HepG2 (cell line): Measurements from ENCODE around the gene REPIN1. TPM values are rescaled to one million over a fixed set of nuclear protein-coding genes. Genes with fewer than 3 reads are reported as not detected.
A peak's percentile ranks its signal among the peaks of the same experiment; 100 is the strongest.

Source experiments
- ATAC-seq: fragments of 200-7000 bp; cut with Tn5 transposase; 3 replicates; pipeline ENCODE4 v1.9.1; 2020; ENCODE audit warnings: mild to moderate bottlenecking, moderate library complexity
- BruUV-seq: library from RNA; stranded (reverse); fragments of 400-500 nt; replicated peaks from 2 replicates; lab custom pipeline; 2021; lab: Mats Ljungman, UMichigan
- CTCF ChIA-PET: fragments of 300-600 bp; formaldehyde crosslinking; extraction: SDS; loops from one replicate; lab custom pipeline; 2021; ENCODE audit warnings: low total read pairs, inconsistent platforms, low intra/inter-chr PET ratio; lab: Yijun Ruan, JAX
- POLR2A ChIA-PET: fragments of 350-600 bp; sonication (Branson Sonifier 250); formaldehyde crosslinking; loops from one replicate; lab custom pipeline; 2020; ENCODE audit warnings: antibody characterized with exemption, inconsistent platforms; lab: Yijun Ruan, JAX
- DNase-seq: peaks from one replicate; pipeline ENCODE4 v3.0.0-alpha.2; 2015; ENCODE audit warnings: low spot score
- FAIRE-seq: peaks from 3 replicates; lab custom pipeline; 2011; peaks lifted over from hg19 to GRCh38; lab: Jason Lieb, UNC
- H2AFZ ChIP-seq: one replicate; pipeline ENCODE4 v1.6.1; 2011; ENCODE audit warnings: low read length, inconsistent platforms
- H3K27ac ChIP-seq: fragments of 300-600 bp; 3 replicates; pipeline ENCODE4 v1.8.0; 2011; ENCODE audit warnings: mixed run types, mild to moderate bottlenecking, mixed read lengths, low read length, inconsistent platforms; ENCODE audit not compliant: insufficient read depth; ENCODE audit errors: extremely low read length
- H3K27me3 ChIP-seq, 2 experiments: fragments of 200-600 bp in 1 of 2; 2 replicates in 1 of 2; 3 replicates in 1 of 2; pipeline versions ENCODE4 v1.6.0 to v1.8.0; 2011; ENCODE audit warnings: low read length in 2 of 2, mild to moderate bottlenecking in 2 of 2, moderate library complexity in 2 of 2, inconsistent platforms in 1 of 2; ENCODE audit not compliant: insufficient read depth in 2 of 2, control insufficient read depth in 1 of 2
- H3K36me3 ChIP-seq, 2 experiments: fragments of 200-600 bp in 1 of 2; replicated peaks in 1 of 2; 2 replicates in 1 of 2; 3 replicates in 1 of 2; pipeline versions ENCODE4 v1.5.1 to v1.8.0; 2011; ENCODE audit warnings: low read length in 2 of 2, inconsistent platforms in 1 of 2; ENCODE audit not compliant: insufficient read depth in 2 of 2, control insufficient read depth in 1 of 2
- H3K4me1 ChIP-seq: 2 replicates; pipeline ENCODE4 v1.5.1; 2012; ENCODE audit warnings: low read length, inconsistent platforms; ENCODE audit not compliant: insufficient read depth
- H3K4me2 ChIP-seq: 2 replicates; pipeline ENCODE4 v1.6.0; 2011; ENCODE audit warnings: low read depth, low read length, inconsistent platforms
- H3K4me3 ChIP-seq, 3 experiments: fragments of 200-600 bp in 1 of 3; sonication (generic), shearing (Covaris generic) in 1 of 3; replicated peaks in 1 of 3; 2 replicates each; pipeline ENCODE4 v1.5.1; 2011 to 2016; ENCODE audit warnings: low read length in 3 of 3, inconsistent platforms in 2 of 3, low read depth in 2 of 3, mild to moderate bottlenecking in 2 of 3, control low read depth in 1 of 3, mixed read lengths in 1 of 3; ENCODE audit not compliant: insufficient read depth in 1 of 3
- H3K79me2 ChIP-seq: one replicate; pipeline ENCODE4 v1.6.1; 2011; ENCODE audit warnings: low read length, inconsistent platforms; ENCODE audit not compliant: insufficient read depth
- H3K9ac ChIP-seq: 2 replicates; pipeline ENCODE4 v1.6.0; 2011; ENCODE audit warnings: mild to moderate bottlenecking, low read depth, low read length, inconsistent platforms; ENCODE audit not compliant: insufficient read depth
- H3K9me3 ChIP-seq: 2 replicates; pipeline ENCODE4 v1.5.1; 2012; ENCODE audit warnings: mild to moderate bottlenecking, low read length
- H4K20me1 ChIP-seq: 2 replicates; pipeline ENCODE4 v1.6.0; 2011; ENCODE audit warnings: inconsistent platforms, mild to moderate bottlenecking, low read length, moderate library complexity; ENCODE audit not compliant: insufficient read depth
- ATF7 ChIP-seq, 2 experiments: fragments of 450-650 bp in 1 of 2; sonication (generic) in 1 of 2; formaldehyde crosslinking in 1 of 2; IDR thresholded peaks; 2 replicates each; pipeline versions ENCODE4 v1.4.0 to v1.6.1; 2016 to 2020; ENCODE audit warnings: antibody characterized with exemption in 1 of 2, mild to moderate bottlenecking in 1 of 2, missing genetic modification reagents in 1 of 2
- ATRX ChIP-seq: sonication (generic); formaldehyde crosslinking; IDR thresholded peaks from 2 replicates; pipeline ENCODE4 v1.4.0; 2020; ENCODE audit warnings: missing genetic modification reagents, borderline replicate concordance
- CCAR2 ChIP-seq: fragments of 200-400 bp; formaldehyde crosslinking; optimal IDR thresholded peaks from 2 replicates; pipeline ENCODE3; 2018; ENCODE audit warnings: low read depth, mild to moderate bottlenecking, low read length, moderate library complexity
- FOXP1 ChIP-seq, 2 experiments: fragments of 450-650 bp in 1 of 2; IDR thresholded peaks; 2 replicates each; pipeline ENCODE4 v1.6.1; 2017 to 2018; ENCODE audit warnings: antibody characterized with exemption in 1 of 2
- GMEB2 ChIP-seq: IDR thresholded peaks from 2 replicates; pipeline ENCODE4 v1.6.1; 2016; ENCODE audit warnings: missing biosample characterization, missing genetic modification reagents, low read depth
- MTF1 ChIP-seq: sonication (generic); formaldehyde crosslinking; IDR thresholded peaks from 2 replicates; pipeline ENCODE4 v1.5.0; 2020; ENCODE audit warnings: missing genetic modification reagents
- PITX1 ChIP-seq: sonication (generic); formaldehyde crosslinking; IDR thresholded peaks from 2 replicates; pipeline ENCODE4 v1.5.1; 2020; ENCODE audit warnings: mild to moderate bottlenecking, missing genetic modification reagents
- POLR2AphosphoS5 ChIP-seq: IDR thresholded peaks from 2 replicates; pipeline ENCODE4 v1.6.1; 2012; ENCODE audit warnings: low read depth, low read length
- RBM22 ChIP-seq: fragments of 200-400 bp; formaldehyde crosslinking; optimal IDR thresholded peaks from 2 replicates; pipeline ENCODE3; 2017; ENCODE audit warnings: mild to moderate bottlenecking, low read length, moderate library complexity
- TAF1 ChIP-seq: sonication (generic); formaldehyde crosslinking; IDR thresholded peaks from 2 replicates; pipeline ENCODE4 v1.4.0; 2020; ENCODE audit warnings: missing genetic modification reagents
- THYN1 ChIP-seq: sonication (generic); formaldehyde crosslinking; IDR thresholded peaks from 2 replicates; pipeline ENCODE4 v1.8.1; 2023; ENCODE audit warnings: low read depth, mild to moderate bottlenecking, moderate library complexity, missing genetic modification reagents, borderline replicate concordance
- ZC3H13 ChIP-seq: sonication (generic); formaldehyde crosslinking; IDR thresholded peaks from 2 replicates; pipeline ENCODE4 v1.8.1; 2023; ENCODE audit warnings: mild to moderate bottlenecking, missing genetic modification reagents, moderate library complexity
- ZNF224 ChIP-seq: sonication (generic); formaldehyde crosslinking; IDR thresholded peaks from 2 replicates; pipeline ENCODE4 v1.5.0; 2020; ENCODE audit warnings: mild to moderate bottlenecking, missing genetic modification reagents
- ZNF350 ChIP-seq: sonication (generic); formaldehyde crosslinking; IDR thresholded peaks from 2 replicates; pipeline ENCODE4 v1.4.0; 2020; ENCODE audit warnings: mild to moderate bottlenecking, low read depth, missing genetic modification reagents, borderline replicate concordance
- ZNF605 ChIP-seq: sonication (generic); formaldehyde crosslinking; IDR thresholded peaks from 2 replicates; pipeline ENCODE4 v1.8.0; 2022; ENCODE audit warnings: mild to moderate bottlenecking, missing genetic modification reagents
- ZNF776 ChIP-seq: sonication (generic); formaldehyde crosslinking; IDR thresholded peaks from 2 replicates; pipeline ENCODE4 v1.4.0; 2020; ENCODE audit warnings: mild to moderate bottlenecking, missing genetic modification reagents
- WGBS: methylation state at CpG from one replicate; pipeline ENCODE4 v1.1.6; 2017; ENCODE audit warnings: low lambda C conversion rate; 5-methylcytosine and 5-hydroxymethylcytosine counted together
- in situ Hi-C: cut with HindIII; loops from 2 replicates; pipeline ENCODE4 v1.10.0; 2017; ENCODE audit warnings: low pct_unique_long_range_greater_than_20kb; ENCODE audit not compliant: extremely low pct_ligation_motif_present
- intact Hi-C: fragments of 100-400 bp; cut with micrococcal nuclease; formaldehyde crosslinking; loops from one replicate; pipeline ENCODE4 v1.10.0; 2022; ENCODE audit not compliant: unreplicated experiment
- polyA plus RNA-seq, 8 experiments: library from polyadenylated mRNA; depleted of rRNA in 3 of 8; stranded (reverse) in 7 of 8; unstranded in 1 of 8; fragments of >200 nt; fragmentation: Illumina TruSeq in 4 of 8; extraction: Trizol in 4 of 8; gene quantifications; 2 replicates each; pipeline versions ENCODE4 v1.2.1 to v1.2.3, GENCODE V29; 2011 to 2016; ENCODE audit warnings: low read depth in 4 of 8, missing spikeins in 1 of 8, mixed read lengths in 1 of 8; ENCODE audit not compliant: insufficient read depth in 1 of 8
- total RNA-seq, 5 experiments: library from RNA; depleted of rRNA; stranded (reverse); fragments of >200 nt; fragmentation: Illumina TruSeq; extraction: Trizol; gene quantifications; 2 replicates each; pipeline ENCODE4 v1.2.3, GENCODE V29; 2016; ENCODE audit warnings: low read depth in 1 of 5
- TF ChIP-seq, protein P1 (sequence below): sonication (generic); formaldehyde crosslinking; IDR thresholded peaks from 2 replicates; pipeline ENCODE4 v1.4.0; 2020; ENCODE audit warnings: mild to moderate bottlenecking, missing genetic modification reagents

REPIN1 gene
- total and polyA plus RNA-seq, 2 of the 13 experiments (the other 11 are each of a cell fraction or from before 2014, with no cell fraction given), result 69.9 to 108 TPM

- Histone ChIP-seq H2AFZ (no peak overlapping the region), H3K27ac (peak overlapping the region; percentile 16), H3K36me3 (peaks cover 5 to 27% of the 10 kb centered on the region in 2 experiments; a peak in 4 of 5 replicates), H3K4me2 (no peak overlapping the region), H3K27me3 (no peaks in the 10 kb centered on the region), H3K79me2 (peaks cover 32% of the 10 kb centered on the region)
- in situ Hi-C loops, result no loop called here
- no TSS peak for BruUV-seq
- TF ChIP-seq PITX1 (CRISPR knock-in tag), result no peak
- TF ChIP-seq ATRX (CRISPR knock-in tag), result no peak
- TF ChIP-seq ZNF776 (CRISPR knock-in tag), result no peak
- no peak for TF ChIP-seq ZNF224 (CRISPR knock-in tag)
- TF ChIP-seq, protein P1, sequence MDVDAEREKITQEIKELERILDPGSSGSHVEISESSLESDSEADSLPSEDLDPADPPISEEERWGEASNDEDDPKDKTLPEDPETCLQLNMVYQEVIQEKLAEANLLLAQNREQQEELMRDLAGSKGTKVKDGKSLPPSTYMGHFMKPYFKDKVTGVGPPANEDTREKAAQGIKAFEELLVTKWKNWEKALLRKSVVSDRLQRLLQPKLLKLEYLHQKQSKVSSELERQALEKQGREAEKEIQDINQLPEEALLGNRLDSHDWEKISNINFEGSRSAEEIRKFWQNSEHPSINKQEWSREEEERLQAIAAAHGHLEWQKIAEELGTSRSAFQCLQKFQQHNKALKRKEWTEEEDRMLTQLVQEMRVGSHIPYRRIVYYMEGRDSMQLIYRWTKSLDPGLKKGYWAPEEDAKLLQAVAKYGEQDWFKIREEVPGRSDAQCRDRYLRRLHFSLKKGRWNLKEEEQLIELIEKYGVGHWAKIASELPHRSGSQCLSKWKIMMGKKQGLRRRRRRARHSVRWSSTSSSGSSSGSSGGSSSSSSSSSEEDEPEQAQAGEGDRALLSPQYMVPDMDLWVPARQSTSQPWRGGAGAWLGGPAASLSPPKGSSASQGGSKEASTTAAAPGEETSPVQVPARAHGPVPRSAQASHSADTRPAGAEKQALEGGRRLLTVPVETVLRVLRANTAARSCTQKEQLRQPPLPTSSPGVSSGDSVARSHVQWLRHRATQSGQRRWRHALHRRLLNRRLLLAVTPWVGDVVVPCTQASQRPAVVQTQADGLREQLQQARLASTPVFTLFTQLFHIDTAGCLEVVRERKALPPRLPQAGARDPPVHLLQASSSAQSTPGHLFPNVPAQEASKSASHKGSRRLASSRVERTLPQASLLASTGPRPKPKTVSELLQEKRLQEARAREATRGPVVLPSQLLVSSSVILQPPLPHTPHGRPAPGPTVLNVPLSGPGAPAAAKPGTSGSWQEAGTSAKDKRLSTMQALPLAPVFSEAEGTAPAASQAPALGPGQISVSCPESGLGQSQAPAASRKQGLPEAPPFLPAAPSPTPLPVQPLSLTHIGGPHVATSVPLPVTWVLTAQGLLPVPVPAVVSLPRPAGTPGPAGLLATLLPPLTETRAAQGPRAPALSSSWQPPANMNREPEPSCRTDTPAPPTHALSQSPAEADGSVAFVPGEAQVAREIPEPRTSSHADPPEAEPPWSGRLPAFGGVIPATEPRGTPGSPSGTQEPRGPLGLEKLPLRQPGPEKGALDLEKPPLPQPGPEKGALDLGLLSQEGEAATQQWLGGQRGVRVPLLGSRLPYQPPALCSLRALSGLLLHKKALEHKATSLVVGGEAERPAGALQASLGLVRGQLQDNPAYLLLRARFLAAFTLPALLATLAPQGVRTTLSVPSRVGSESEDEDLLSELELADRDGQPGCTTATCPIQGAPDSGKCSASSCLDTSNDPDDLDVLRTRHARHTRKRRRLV (CRISPR knock-in tag), result no peak
- TF ChIP-seq MTF1 (CRISPR knock-in tag), result no peak
- no peak for TF ChIP-seq TAF1
- no peak for TF ChIP-seq FOXP1 (IDR thresholded peaks at IDR 0.05)
- no peak for TF ChIP-seq FOXP1 (CRISPR knock-in tag; IDR thresholded peaks at IDR 0.05)
- TF ChIP-seq POLR2AphosphoS5, result peak; percentile 22; the same call in 1 of the 2 replicates
- TF ChIP-seq GMEB2, result no peak
- TF ChIP-seq CCAR2, result no peak
- no peak for TF ChIP-seq ZNF350 (CRISPR knock-in tag)
- TF ChIP-seq RBM22, result peak; percentile 94
- TF ChIP-seq THYN1 (CRISPR knock-in tag), result no peak
- no peak for TF ChIP-seq ZNF605
- TF ChIP-seq ZC3H13 (CRISPR knock-in tag), result 0 out of 2 replicates have a peak, but pooled peaks have one; percentile 36
- no peak for TF ChIP-seq ATF7 (IDR thresholded peaks at IDR 0.05)
- TF ChIP-seq ATF7 (CRISPR knock-in tag; IDR thresholded peaks at IDR 0.05), result no peak
- TF ChIP-seq, all 625 proteins: peak for 3
- intact Hi-C loops, result no loop called here
- no peak overlapping the region for H3K4me3 ChIP-seq
- no peak overlapping the region for H3K9ac ChIP-seq
- ChIA-PET POLR2A (interaction anchor here (0.6 to 2.0 kb wide), 5 partner anchors 9 to 43 kb away, joined by 4 to 13 read pairs (median 5); a partner anchor contains a TSS), CTCF (no interaction called here)
- peaks cover 74% of the 10 kb centered on the region for H3K4me1 ChIP-seq
- peaks cover 8% of the 10 kb centered on the region; the same call in 1 of the 2 replicates for H4K20me1 ChIP-seq
- DNase-seq (no peak), FAIRE-seq (no peak), ATAC-seq (no peak)
- WGBS, result 97% methylated on average over 5 of the region's 5 CpGs
- no peaks in the 10 kb centered on the region for H3K9me3 ChIP-seq
Measured at GRCh38 chr7:150374472-150374871, 5.8 kb downstream of the REPIN1 start.
